OCI-LY7 (cell line): ENCODE data around the gene ERFE.

Experiments used
- CTCF ChIP-seq: fragments of 200-600 bp; sonication (generic); conservative IDR thresholded peaks from 2 replicates; pipeline ENCODE4 v1.5.1; 2014; ENCODE audit warnings: mild to moderate bottlenecking, antibody characterized with exemption, low read length, moderate library complexity, mixed read lengths
- EZH2phosphoT487 ChIP-seq: fragments of 200-600 bp; sonication (generic); IDR thresholded peaks from 2 replicates; pipeline ENCODE4 v1.6.1; 2018; ENCODE audit warnings: low read depth, borderline replicate concordance, mild to moderate bottlenecking, mixed run types, antibody characterized with exemption, low read length, moderate library complexity, mixed read lengths

- no peak for TF ChIP-seq CTCF
- TF ChIP-seq EZH2phosphoT487, result no peak
Observed at GRCh38 chr2:238168196-238169047, 9.7 kb downstream of the ERFE start.
